Measurements from ENCODE around the gene KIAA1217.
"Not testable (repeated sequence)": the region's sequence is repeated elsewhere in the genome, so short reads cannot be mapped to it uniquely, and the experiment has no call there.

KIAA1217 gene

DNA sequence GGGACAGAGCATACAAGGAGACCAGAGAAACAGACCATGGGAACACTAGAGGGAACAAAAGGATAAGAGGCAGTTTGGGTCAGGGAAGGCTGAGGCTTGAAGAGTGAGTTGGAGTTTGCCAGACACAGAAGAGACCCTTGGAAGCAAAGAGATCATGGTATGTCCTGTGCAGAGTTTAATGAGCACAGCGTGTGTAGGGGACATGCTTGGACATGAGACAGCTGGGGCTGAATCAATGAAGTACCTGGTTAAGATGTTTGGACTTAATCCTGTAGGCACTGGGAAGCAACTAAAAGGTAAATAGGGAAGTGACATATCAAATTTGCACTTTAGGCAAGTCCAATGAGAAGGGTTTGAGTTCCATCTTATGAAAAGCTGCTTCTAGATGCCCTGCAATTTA, 79.6 kb downstream of the KIAA1217 start:
- no peak for DNase-seq (ENCODE audit: low read depth in 3 of 3)

DNA sequence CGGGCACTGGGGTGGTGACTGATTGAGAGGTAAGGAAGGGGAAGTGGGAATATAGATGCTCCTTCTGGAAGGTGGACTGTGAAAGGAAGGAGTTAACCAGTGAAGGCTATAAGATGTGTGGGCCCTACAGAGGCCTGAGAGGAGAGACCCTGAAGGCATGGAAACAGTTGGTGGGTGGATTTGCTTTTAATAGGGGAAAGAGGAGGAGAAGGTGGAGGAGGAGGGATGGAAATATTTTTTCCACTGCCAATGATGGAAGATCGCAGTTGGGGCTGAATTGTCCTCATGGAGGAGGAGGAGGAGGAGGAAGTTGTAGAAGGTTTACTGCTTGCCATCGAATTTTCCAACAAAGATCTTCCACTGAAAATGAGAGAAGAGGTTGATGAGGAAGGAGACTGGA, 80.3 kb downstream of the KIAA1217 start:
- DNase-seq (ENCODE audit: low read depth in 3 of 3), result no peak

DNA sequence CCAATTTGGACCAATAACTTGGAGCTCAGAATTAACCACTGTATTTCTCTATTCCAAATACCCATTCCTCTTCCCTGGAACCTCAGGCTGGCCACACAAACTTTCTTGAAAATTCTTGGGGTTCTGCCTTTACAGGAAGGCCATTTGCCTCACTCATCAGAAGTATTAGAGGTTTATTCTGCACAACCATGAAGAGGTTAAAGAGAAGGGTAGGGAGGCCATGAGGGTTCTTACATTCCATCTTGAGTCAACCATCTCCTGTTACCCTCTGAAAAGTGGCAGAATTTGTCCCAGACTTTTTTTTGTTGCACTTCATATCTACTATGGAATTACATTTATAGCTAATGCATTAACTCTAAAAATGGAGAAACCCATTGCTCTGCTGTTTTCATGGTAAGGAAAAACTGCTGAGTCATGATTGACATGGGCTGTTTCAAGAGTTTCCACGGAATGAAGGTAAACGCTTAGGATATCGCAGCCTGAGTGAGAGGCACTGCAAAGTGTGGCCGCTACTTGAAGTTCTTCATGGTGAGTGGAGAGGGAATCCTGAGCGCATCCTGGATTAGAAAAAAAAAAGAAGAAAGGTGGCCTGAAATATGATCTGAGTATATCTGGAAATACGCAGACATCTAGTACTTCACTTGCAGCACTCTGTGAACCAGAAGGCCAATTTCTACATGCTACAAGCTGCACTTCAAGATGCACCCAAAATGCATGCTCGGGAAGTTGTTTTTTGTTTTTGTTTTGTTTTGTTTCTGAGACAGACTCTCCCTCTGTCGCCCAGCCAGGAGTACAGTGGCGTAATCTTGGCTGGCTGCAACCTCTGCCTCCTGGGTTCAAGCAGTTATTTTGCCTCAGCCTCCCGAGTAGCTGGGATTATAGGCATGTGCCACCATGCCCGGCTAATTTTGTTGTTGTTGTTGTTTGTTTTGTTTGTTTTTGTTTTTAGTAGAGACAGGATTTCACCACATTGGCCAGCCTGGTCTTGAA, 83.7 kb downstream of the KIAA1217 start:
- no peak for DNase-seq (ENCODE audit: low read depth in 3 of 3)

DNA sequence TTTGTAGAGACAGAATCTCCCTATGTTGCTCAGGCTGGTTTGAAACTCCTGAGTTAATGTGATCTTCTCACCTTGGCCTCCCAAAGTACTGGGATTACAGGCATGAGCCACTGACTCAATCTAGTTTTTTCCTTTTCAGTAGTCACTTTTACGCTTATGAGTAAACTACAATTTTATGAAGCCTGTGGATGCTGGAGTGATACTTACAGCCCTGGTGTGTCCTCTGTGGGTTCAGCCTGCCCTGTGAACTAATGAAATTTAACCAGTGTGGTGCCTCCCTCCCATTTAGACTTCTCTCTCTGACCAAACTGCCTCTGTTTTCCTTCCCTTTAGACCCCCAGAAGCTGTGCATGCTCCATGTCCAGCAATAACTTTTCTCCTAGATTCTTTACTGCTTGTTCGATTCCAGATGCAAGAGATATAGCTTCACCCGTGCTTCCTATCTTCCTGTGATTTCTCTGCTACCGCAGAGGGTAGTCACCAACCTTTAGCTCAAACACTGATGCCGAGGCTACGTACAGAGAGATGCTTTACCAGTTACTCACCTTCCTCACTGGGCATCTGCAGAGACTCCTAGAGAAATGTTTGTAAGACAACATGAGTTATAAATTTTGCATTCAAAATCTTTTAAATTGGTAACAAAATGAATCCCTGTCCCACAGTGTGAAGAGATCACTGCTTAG, 90.8 kb downstream of the KIAA1217 start:
- no peak for DNase-seq (ENCODE audit: low read depth in 3 of 3)

DNA sequence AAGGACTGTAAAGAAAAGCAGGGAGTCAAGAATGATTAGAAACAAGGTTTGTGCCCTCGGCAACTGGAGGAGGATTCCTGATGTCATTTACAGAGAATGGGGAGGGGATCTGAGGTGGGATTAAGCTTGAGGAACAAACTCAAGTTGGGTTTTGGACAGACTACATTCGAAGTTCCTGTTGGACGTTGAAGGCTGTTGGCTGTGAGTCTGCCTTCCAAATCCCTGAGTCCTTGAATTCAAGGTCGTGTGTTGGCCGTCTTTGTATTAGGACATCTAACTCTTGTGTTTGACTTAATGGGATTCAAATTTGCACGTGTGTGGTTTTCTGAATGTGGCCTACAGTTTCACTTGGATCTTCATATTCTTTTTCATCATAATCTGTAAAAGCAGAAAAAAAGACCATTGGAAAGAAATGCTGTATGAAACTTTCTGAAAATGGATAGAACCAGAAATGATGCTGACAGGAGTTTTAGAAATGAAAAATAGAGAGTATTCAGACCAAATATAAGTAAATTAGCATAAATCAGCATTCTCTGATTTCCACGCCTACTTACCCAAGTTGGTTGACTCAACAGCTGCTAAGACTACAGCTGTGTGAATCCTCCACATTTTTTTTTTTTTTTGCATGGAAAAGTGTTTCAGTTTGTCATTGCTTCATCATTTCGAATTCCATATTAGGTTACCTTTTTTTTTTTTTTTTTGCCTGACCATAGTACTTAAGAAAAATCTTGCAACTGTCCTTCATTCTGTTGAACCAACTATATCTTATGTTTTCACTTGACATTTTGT, 94.8 kb downstream of the KIAA1217 start:
- no peak for DNase-seq (ENCODE audit: low read depth in 3 of 3)

DNA sequence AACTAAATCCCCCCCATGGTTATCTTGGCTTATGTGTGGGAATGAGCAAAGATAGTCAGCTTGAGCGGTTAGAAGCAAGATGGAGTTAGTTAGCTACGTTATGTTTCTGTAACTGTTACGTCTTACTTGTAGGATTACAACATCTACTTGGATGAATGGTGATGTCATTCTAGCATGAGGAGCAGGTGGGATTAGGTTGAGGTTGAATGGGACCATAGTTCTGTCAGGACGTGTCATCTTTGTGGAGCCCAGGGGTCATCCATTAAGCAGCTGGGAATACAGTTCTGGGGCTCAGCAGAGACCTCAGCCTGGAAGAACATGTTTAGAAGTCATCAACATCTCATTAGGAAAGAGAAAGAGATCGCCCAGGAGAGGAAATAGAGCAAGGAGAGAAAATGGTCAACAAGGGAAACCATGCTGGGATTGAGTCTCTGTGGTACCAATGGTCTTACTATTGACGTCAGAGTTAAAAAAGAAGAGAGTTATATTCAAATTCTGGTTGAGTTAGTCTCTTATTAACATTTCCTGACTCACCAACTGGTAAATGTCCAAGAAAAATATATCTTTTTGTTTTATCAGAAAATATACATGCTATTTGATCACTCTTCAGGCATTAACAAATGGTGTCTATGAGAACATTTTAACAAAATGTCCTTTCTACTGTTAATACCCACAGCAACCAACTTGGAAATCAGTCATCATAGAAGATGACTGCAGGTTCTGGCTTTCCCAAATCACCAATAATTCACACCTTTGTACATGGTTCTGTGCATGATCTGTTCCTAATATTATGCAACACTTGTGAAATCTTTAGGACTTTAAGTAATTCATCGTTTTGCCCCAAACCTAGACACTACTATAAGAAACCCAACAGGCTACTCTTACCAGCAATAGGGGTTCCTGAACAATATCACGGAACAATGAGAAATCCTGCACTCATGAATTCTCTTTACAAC, 96.9 kb downstream of the KIAA1217 start:
- DNase-seq (ENCODE audit: low read depth in 3 of 3), result no peak

DNA sequence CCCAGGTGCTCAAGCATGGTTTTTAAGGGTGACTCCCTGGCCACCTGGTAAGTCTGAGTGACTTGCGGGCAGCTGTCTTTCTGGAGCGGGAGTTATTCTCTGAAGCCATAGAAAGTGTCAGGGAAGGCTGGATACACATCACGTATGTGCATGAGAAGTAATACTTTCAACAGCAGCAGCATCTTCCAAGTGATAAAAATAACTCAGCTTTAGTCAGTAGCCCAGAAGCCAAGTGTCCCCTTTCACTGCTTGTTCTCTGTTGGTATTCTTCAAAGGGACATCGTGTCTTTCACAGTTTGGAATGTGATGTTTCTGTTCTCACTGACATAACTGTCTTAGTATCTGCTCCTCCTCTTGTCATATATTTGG, 97.6 kb downstream of the KIAA1217 start:
- DNase-seq (ENCODE audit: low read depth in 3 of 3), result no peak

DNA sequence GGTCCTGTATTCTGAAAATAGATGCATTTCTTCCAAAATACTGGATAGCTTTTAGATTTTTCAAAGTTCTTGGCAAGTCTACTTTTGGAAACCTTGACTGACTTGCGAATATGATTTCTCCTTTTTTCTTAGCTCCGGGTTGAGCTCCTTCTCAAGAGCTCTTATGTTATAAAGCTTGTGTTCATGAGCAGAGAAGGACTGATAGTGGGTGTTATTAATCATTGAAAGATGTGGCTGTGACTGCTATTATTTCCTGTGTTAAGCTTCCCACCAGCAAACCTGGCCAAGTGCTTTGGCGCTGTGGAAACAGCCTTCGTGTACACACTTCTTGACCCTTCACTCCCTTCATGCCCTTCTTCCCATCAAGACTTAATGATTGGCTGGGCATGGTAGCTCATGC, 98.2 kb downstream of the KIAA1217 start:
- DNase-seq (ENCODE audit: low read depth in 3 of 3), result no peak

DNA sequence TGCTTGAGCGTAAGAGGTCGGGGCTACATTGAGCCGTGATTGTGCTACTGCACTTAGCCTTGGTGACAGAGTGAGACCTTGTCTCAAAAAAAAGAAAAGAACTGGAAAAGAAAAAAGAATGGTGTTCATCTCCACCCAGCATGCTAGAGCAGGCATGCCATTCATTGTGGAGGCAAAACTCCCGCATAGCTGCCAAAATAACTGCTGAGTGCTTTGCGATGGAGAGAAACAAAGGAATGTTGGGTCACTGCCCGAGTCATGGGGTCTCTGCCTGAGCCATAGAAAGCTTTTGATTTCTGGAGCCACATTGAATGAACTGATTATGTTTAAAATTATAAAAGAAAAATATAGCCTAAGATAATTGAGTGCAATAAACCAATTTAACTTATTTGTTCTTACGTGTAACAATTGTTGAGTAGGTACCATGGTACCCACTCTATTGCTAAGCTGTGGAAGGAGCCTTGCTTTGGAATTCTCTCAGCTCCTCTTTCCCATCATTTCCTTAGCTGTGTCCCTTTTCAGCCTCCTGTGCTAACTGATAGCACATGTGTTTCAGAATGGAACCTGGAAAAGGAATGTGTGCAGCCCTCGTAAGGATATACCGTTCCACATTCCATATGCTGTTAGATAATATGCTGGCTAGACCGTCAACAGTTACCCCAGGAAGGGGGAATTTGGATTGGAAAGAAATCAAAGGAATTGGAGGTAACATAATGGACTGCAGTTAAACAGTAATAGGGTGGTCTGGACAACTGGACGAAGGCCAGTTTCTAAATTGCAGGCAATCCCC, 99.0 kb downstream of the KIAA1217 start:
- DNase-seq (ENCODE audit: low read depth in 3 of 3), result no peak

DNA sequence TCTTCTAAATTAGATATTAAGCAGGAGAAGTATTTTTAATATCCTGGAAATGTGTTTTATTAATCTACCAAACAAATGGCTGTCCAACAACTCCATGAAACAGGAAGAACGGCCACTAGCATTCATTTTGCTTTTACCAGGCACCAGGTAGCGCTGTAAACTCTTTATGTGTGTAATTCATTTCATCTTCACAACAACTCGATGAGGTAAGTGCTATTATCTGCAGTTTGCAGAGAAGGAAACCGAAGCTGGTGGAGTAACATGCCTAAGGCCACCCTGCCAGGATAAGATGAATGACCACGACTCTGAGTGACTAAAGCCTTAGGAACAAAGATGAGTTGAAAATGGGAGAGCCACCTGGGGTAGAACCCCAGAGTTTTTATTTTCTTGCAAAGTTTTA, 101.2 kb downstream of the KIAA1217 start:
- no peak for DNase-seq (ENCODE audit: low read depth in 3 of 3)

DNA sequence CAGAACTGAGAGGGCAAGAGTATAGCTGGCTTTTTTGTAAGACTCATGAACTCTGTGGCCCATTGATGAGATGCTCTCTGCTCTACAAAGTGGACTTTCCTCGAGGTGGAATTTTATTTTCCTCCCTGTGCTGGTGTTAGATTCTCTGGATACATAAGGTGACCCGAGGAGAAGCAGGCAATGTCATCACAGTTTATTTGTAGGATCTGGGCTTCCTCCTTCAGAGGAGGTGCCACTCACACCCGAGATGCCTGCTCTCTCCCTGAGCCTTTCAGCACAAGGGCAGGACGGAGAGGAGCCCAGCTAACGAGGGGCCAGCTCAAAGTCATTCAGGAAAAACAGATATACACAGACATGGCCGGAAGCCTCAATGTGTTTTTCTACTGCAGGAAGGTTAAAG, 103.0 kb downstream of the KIAA1217 start:
- DNase-seq (ENCODE audit: low read depth in 3 of 3), result no peak

DNA sequence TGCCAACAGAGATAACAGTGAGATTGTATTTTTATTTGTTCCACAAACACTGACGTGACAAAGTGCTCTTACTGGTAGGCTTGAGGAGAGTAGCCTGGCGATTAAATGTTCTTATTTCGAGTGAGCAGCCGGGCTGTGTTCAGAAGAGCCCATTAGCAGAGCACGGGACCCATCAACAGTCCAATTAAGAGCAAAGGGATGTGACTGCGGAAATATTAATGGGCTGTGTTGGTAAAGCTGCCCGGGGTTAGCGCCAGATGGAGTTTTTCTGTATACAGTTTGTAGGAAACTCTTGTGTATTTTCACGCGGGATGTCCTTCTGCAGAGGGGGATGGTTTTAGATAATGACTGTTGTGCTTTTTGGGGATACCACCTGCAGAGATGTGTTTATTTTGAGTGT, 104.3 kb downstream of the KIAA1217 start:
- no peak for DNase-seq (ENCODE audit: low read depth in 3 of 3)

DNA sequence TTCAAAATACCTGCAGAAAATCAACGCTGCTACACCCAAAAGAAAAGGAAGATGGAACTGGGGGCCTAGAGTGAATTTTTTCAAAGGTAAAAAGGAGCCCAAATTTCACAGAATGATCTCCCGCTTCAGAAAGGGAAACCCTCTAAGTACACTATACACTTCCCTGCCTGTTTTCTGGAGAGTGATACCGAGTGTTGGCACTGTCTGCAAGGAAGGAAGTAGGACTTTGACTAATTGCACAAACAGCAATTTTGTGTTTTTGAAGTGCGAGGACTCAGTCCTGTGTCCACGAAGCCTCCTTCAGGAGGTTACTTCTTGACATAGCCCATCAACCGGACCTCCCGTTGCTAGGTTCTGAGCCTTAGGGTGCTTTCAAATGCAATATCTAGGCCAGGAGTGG, 106.3 kb downstream of the KIAA1217 start:
- no peak for DNase-seq (ENCODE audit: low read depth in 3 of 3)

DNA sequence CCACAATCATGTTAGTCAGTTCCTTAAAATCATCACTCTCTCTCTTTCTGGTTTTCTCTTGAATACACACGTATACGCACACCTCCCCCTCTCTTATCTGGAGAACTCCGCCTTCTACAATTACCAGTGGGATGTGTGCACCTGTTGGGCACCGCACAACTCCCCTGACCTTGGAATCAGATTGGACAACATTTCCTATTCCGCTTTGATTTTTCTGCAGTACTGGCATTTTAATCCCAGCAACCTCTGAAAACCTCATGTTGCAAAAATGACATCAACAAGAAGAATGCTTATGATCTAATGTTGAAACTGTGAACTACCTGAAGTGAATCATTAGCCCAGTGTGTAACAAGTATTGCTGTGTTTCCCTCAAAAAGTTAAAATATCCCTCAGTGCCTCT, 109.6 kb downstream of the KIAA1217 start:
- no peak for DNase-seq (ENCODE audit: low read depth in 3 of 3)

DNA sequence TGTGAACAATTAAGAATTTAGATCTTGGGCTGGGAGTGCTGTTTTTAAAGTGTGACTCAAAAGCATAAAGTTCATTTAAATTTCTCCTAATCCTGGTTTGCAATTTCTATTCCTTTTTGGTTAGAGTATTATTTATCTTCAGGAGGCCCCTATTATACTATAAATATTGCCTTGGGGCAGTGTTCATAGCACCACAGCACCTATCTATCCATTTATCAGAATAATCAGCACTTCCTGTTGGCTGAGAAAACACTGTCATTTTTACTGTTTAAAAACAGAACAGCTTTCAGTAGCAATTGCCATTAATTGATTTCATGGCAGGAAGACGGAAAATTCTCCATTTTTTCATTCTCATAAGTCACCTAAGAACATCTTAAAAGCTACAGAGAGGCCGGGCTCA, 111.4 kb downstream of the KIAA1217 start:
- DNase-seq (ENCODE audit: low read depth in 3 of 3), result no peak

DNA sequence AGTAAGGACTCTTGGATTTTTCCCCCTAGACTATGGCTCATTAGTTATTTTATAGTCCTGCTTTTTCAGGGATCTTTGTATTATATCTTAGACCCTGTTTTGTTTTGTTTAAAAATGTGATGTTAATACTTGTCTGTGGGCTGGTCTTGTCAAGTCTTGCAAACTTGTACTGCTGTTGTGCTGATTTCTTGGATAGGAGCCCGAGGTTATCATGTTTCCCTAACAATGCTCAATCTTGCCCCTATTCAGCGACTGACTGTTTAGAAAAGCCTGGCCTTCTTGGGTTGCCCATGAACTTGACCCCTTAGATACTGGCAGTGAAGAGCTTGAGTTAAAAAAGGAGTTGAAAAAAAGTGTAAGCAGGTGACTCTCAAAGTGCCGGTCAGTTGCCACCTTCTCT, 115.7 kb downstream of the KIAA1217 start:
- no peak for DNase-seq (ENCODE audit: low read depth in 3 of 3)

DNA sequence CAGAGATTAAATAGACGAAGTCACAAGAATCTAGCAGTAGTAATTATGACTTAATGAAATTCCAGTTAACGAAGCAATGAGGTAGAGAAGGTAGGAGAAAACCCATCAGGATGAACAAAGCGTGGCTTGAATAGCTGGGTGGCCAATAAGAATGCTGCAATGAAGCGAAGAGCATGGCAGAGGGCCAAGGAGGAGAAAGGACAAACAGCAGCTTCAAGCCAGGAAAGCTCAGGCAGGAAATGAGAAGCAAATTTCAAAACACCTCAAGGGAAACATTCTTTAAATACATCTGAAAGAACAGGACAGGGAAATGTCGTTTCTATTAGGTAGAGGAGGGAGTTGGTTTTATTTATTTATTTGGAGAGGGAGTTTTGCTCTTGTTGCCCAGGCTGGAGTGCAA, 122.5 kb downstream of the KIAA1217 start:
- DNase-seq (ENCODE audit: low read depth in 3 of 3), result no peak

DNA sequence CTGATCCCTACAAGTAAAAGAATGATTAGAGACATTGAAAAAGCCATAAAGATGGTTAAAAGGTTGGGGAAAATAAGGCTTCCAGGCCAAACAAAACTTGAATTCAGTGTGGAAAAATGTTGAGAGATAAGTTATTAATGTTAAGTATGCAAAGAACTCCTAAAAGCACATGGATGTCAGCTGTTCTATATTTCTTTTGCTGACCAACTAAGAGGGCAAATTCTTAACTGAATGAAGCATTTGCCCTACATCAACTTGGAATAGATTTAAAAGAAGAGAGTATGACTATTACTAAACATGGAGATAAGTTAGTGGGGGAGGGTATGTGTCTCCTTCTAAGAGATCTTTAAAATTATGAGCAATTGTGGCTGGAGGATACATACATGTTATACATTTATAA, 124.8 kb downstream of the KIAA1217 start:
- no peak for DNase-seq (ENCODE audit: low read depth in 3 of 3)

DNA sequence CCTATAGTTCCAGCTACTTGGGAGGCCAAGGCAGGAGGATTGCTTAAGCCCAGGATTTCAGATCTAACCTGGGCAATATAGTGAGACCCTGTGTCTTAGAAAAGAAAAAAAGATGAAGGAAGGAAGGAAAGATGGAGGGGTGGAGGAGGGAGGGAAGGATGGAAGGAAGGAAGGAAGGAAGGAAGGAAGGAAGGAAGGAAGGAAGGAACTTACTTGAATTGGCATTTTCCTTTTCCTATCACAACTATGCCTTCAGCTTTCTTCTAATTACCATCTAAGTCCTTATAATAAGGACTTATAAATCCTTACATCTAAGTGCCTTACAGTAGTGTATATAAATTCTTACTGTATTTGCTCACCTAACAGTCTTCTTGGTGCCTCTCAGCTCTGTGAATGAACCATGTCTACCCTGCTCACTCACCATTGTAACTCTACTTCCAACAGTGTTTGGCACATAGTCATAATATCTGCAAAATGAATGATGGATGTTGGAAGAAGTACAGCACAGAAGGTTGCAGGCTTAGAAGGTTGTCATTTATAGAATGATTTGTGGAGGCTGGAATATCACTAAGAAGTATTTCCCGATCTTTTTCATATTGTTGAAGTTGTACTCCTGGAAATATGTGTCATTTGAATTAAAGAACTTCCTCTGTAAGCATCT, 125.5 kb downstream of the KIAA1217 start:
- DNase-seq (ENCODE audit: low read depth in 3 of 3), result no peak

DNA sequence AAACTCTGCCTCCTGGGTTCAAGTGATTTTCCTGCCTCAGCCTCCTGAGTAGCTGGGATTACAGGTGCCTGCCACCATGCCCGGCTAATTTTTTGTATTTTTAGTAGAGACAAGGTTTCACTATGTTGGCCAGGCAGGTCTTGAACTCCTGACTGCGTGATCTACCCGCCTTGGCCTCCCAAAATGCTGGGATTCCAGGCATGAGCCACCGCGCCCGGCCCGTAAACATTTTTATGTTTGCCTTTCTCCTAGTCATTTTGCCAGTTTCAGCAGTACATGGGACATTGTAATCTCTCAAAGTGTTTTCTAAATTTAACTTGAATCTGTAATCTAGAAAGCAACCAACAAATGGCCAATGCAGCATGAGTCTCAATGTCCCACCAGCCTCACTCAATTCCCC, 128.8 kb downstream of the KIAA1217 start:
- DNase-seq (ENCODE audit: low read depth in 3 of 3), result not testable (repeated sequence)

Measured in stimulated activated CD4-positive, alpha-beta T cell treated with anti-CD3 and anti-CD28 coated beads, TNF-alpha, amount 100 ng/mL, for 24 hours (primary cell).